Upper lobe of left lung (tissue), 4 donors: ENCODE measurements around the gene TMPRSS11A.

Experiments used
- POLR2A ChIP-seq, 4 donors: fragments of 450-650 bp; IDR thresholded peaks; one replicate each; pipeline ENCODE4 v1.5.1; 2016 to 2017; ENCODE audit warnings: antibody characterized with exemption in 4 of 4, mild to moderate bottlenecking in 2 of 4
- TF ChIP-seq, protein P1 (sequence below), 6 experiments: fragments of 450-650 bp in 4 of 6; fragments of 200-600 bp in 2 of 6; sonication (generic) in 2 of 6; IDR thresholded peaks; one replicate each; pipeline ENCODE4 v1.5.1; 2016 to 2019; ENCODE audit warnings: antibody characterized with exemption in 6 of 6

GRCh38 chr4:67880866-67881610 lies 82.3 kb downstream of the TMPRSS11A start:
- TF ChIP-seq, protein P1, sequence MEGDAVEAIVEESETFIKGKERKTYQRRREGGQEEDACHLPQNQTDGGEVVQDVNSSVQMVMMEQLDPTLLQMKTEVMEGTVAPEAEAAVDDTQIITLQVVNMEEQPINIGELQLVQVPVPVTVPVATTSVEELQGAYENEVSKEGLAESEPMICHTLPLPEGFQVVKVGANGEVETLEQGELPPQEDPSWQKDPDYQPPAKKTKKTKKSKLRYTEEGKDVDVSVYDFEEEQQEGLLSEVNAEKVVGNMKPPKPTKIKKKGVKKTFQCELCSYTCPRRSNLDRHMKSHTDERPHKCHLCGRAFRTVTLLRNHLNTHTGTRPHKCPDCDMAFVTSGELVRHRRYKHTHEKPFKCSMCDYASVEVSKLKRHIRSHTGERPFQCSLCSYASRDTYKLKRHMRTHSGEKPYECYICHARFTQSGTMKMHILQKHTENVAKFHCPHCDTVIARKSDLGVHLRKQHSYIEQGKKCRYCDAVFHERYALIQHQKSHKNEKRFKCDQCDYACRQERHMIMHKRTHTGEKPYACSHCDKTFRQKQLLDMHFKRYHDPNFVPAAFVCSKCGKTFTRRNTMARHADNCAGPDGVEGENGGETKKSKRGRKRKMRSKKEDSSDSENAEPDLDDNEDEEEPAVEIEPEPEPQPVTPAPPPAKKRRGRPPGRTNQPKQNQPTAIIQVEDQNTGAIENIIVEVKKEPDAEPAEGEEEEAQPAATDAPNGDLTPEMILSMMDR (IDR thresholded peaks at IDR 0.05), result no peak
- TF ChIP-seq POLR2A (IDR thresholded peaks at IDR 0.05), result no peak
